Transverse colon (tissue), 4 donors: ENCODE results near the gene CR1L. TPM values are rescaled to one million over a fixed set of nuclear protein-coding genes. Genes with fewer than 3 reads are reported as not detected.

Source experiments
- DNase-seq: peaks from one replicate; pipeline ENCODE4 v3.0.0-alpha.2; 2019
- H3K27ac ChIP-seq, 4 donors: fragments of 200-600 bp; sonication (generic); 2 replicates each; pipeline ENCODE4 v1.5.1; 2016 to 2018; ENCODE audit warnings: inconsistent platforms in 4 of 4
- H3K27me3 ChIP-seq: fragments of 200-600 bp; sonication (generic); 2 replicates; pipeline ENCODE4 v1.5.1; 2017; ENCODE audit warnings: inconsistent platforms
- H3K36me3 ChIP-seq, 4 donors: fragments of 200-600 bp; sonication (generic); 2 replicates each; pipeline ENCODE4 v1.5.1; 2017 to 2019; ENCODE audit warnings: inconsistent platforms in 4 of 4
- H3K4me1 ChIP-seq, 4 donors: fragments of 200-600 bp; sonication (generic); 2 replicates each; pipeline ENCODE4 v1.5.1; 2017 to 2020; ENCODE audit warnings: inconsistent platforms in 4 of 4
- H3K4me3 ChIP-seq, 4 donors: fragments of 200-600 bp; sonication (generic); 1 replicate in 1 of 4; 2 replicates in 3 of 4; pipeline versions ENCODE4 v1.5.1 to v1.6.1; 2017 to 2019; ENCODE audit warnings: inconsistent platforms in 4 of 4
- H3K9me3 ChIP-seq, 2 donors: fragments of 200-600 bp; sonication (generic); 2 replicates each; pipeline ENCODE4 v1.5.1; 2017 to 2019; ENCODE audit warnings: inconsistent platforms in 2 of 2
- CTCF ChIP-seq, 5 experiments: fragments of 200-600 bp in 3 of 5; fragments of 450-650 bp in 2 of 5; sonication (generic) in 3 of 5; IDR thresholded peaks; 1 replicate in 2 of 5; 2 replicates in 3 of 5; pipeline ENCODE4 v1.5.1; 2016 to 2017; ENCODE audit warnings: antibody characterized with exemption in 5 of 5, inconsistent platforms in 3 of 5, mild to moderate bottlenecking in 2 of 5, moderate library complexity in 1 of 5
- EP300 ChIP-seq: sonication (generic); formaldehyde crosslinking; IDR thresholded peaks from one replicate; pipeline ENCODE4 v1.6.1; 2017; ENCODE audit warnings: antibody characterized with exemption, low read depth
- POLR2A ChIP-seq: fragments of 450-650 bp; IDR thresholded peaks from one replicate; pipeline ENCODE4 v1.6.1; 2016; ENCODE audit warnings: antibody characterized with exemption, mild to moderate bottlenecking, moderate library complexity
- POLR2AphosphoS5 ChIP-seq, 3 donors: sonication (generic); formaldehyde crosslinking; IDR thresholded peaks; one replicate each; pipeline ENCODE4 v1.6.1; 2016; ENCODE audit warnings: antibody characterized with exemption in 3 of 3
- WGBS, 2 donors: methylation state at CpG; one replicate each; pipeline ENCODE4 v1.1.5; 2018; ENCODE audit warnings: low coverage in 1 of 2; 5-methylcytosine and 5-hydroxymethylcytosine counted together
- in situ Hi-C, 4 donors: fragments of 200-750 bp; cut with MboI; loops; one replicate each; pipeline versions ENCODE4 v1.15.0 to v1.15.1; 2017; ENCODE audit warnings: low sequenced_read_pairs in 3 of 4, low pct_ligation_motif_present in 1 of 4, low pct_unique_long_range_greater_than_20kb in 1 of 4
- intact Hi-C: fragments of 100-400 bp; cut with DNase I; formaldehyde crosslinking; loops from one replicate; pipeline ENCODE4 v1.15.1; 2023; ENCODE audit warnings: low total_unique reads
- total RNA-seq, 4 donors: library from RNA; depleted of rRNA; stranded (reverse); fragments of >200 nt; gene quantifications; one replicate each; pipeline ENCODE4 v1.1.0, GENCODE V29; 2016

The CR1L gene
- total RNA-seq, 4 donors from 2014 or later: not detected

GRCh38 chr1:207742850-207743555, 98.1 kb downstream of the CR1L start:
- H3K36me3 ChIP-seq: no peaks in the 10 kb centered on the region
- no peak for TF ChIP-seq EP300
- H3K27me3 ChIP-seq: no peaks in the 10 kb centered on the region
- intact Hi-C loops: no loop called here
- 82 to 85% methylated on average over 3 of the region's 3 CpGs for WGBS, 2 donors
- H3K4me3 ChIP-seq: no peak overlapping the region
- no peak for DNase-seq
- H3K27ac ChIP-seq: no peak overlapping the region
- in situ Hi-C loops: no loop called here
- no peaks in the 10 kb centered on the region for H3K4me1 ChIP-seq
- no peaks in the 10 kb centered on the region for H3K9me3 ChIP-seq

GRCh38 chr1:207744000-207744534, 99.1 kb downstream of the CR1L start:
- Histone ChIP-seq H3K9me3 (no peaks in the 10 kb centered on the region), H3K4me1 (peaks cover 0 to 6% (median 2%) of the 10 kb centered on the region in 4 donors), H3K27me3 (no peaks in the 10 kb centered on the region), H3K36me3 (no peaks in the 10 kb centered on the region), H3K27ac (no peak overlapping the region), H3K4me3 (no peak overlapping the region)
- in situ Hi-C loops: no loop called here
- no peak for DNase-seq
- no peak for TF ChIP-seq POLR2A
- no peak for TF ChIP-seq CTCF (IDR thresholded peaks at IDR 0.05)
- no peak for TF ChIP-seq EP300
- TF ChIP-seq POLR2AphosphoS5 (IDR thresholded peaks at IDR 0.05): no peak
- intact Hi-C loops: no loop called here
- WGBS, 2 donors: 91 to 100% methylated on average over 3 to 4 of the region's 4 CpGs

- Histone ChIP-seq H3K4me3 (no peak overlapping the region), H3K36me3 (no peaks in the 10 kb centered on the region), H3K27ac (no peak overlapping the region), H3K9me3 (no peaks in the 10 kb centered on the region), H3K4me1 (peaks cover 0 to 15% (median 5%) of the 10 kb centered on the region in 4 donors), H3K27me3 (no peaks in the 10 kb centered on the region)
- no peak for DNase-seq
- intact Hi-C loops: no loop called here
- in situ Hi-C loops: no loop called here
- WGBS, 2 donors: 67 to 80% methylated on average over 1 of the region's 1 CpG
- TF ChIP-seq POLR2A (no peak), POLR2AphosphoS5 (IDR thresholded peaks at IDR 0.05) (no peak), EP300 (no peak), CTCF (IDR thresholded peaks at IDR 0.05) (no peak)
Measured at GRCh38 chr1:207745285-207745684, 100.4 kb downstream of the CR1L start.

GRCh38 chr1:207745839-207746767, 101.2 kb downstream of the CR1L start:
- in situ Hi-C loops: no loop called here
- peaks cover 0 to 23% (median 10%) of the 10 kb centered on the region in 4 donors for H3K4me1 ChIP-seq
- H3K9me3 ChIP-seq: no peaks in the 10 kb centered on the region
- H3K27ac ChIP-seq: no peak overlapping the region
- WGBS, 2 donors: 78 to 83% methylated on average over 6 of the region's 6 CpGs
- no peaks in the 10 kb centered on the region for H3K27me3 ChIP-seq
- no peak for TF ChIP-seq EP300
- no peak for TF ChIP-seq POLR2A
- TF ChIP-seq CTCF (IDR thresholded peaks at IDR 0.05): no peak
- TF ChIP-seq POLR2AphosphoS5 (IDR thresholded peaks at IDR 0.05): no peak
- no peak for DNase-seq
- intact Hi-C loops: no loop called here
- H3K36me3 ChIP-seq: no peaks in the 10 kb centered on the region
- no peak overlapping the region for H3K4me3 ChIP-seq
